Measurements from ENCODE around the gene CHID1. TPM values are rescaled to one million over a fixed set of nuclear protein-coding genes. Genes with fewer than 3 reads are reported as not detected.

The CHID1 gene
- total RNA-seq, 1 donor, result 42.3 TPM

GRCh38 chr11:820655-821511, 89.7 kb downstream of the CHID1 start:
- TF ChIP-seq, protein P1, sequence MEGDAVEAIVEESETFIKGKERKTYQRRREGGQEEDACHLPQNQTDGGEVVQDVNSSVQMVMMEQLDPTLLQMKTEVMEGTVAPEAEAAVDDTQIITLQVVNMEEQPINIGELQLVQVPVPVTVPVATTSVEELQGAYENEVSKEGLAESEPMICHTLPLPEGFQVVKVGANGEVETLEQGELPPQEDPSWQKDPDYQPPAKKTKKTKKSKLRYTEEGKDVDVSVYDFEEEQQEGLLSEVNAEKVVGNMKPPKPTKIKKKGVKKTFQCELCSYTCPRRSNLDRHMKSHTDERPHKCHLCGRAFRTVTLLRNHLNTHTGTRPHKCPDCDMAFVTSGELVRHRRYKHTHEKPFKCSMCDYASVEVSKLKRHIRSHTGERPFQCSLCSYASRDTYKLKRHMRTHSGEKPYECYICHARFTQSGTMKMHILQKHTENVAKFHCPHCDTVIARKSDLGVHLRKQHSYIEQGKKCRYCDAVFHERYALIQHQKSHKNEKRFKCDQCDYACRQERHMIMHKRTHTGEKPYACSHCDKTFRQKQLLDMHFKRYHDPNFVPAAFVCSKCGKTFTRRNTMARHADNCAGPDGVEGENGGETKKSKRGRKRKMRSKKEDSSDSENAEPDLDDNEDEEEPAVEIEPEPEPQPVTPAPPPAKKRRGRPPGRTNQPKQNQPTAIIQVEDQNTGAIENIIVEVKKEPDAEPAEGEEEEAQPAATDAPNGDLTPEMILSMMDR (IDR thresholded peaks at IDR 0.05; ENCODE audit: insufficient read depth, low read depth, low read length), result no peak
- DNase-seq (ENCODE audit: low read depth), result no peak

DNA sequence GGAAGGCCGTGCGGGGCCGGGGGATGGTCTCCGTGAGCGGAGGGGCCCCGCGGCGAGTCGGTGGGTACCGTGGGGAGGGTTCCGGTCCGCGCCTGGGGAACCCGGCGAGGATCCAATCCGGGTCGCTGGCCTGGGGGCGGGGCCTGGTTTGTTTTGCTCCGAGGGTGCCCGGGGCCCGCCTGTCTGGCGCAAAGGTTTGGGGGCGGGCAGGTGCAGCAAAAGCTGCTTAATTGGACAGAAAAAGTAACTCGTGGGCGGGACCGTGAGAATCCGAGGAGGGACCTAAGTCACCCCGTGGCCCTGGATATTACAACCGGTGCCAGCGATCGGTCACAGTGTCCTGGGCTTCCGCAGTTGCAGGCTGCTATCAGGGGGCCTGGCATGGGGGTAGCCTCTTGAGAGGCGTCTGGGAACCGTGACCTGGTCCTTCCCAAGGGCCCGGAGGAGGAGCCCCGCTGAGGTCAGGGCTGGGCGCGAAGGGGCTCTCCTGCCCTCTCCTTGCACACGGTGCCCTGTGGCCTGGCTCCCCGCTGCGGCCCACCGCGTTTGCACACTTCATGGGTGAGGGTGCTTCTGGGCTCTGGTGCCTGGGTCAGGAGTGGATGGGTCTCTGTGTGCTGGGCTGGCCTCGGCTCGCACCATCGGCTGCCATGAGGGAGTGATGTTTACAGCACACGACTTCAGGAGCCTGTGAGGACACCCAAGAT, 90.5 kb downstream of the CHID1 start:
- TF ChIP-seq, protein P1 (IDR thresholded peaks at IDR 0.05; ENCODE audit: insufficient read depth, low read depth, low read length), result no peak
- peak overlapping the region; percentile 70 for H3K4me3 ChIP-seq (ENCODE audit: low read depth, low read length)
- peak; percentile 78 for DNase-seq (ENCODE audit: low read depth)

More at GRCh38 chr11:820655-821511, 89.7 kb downstream of the CHID1 start:
- H3K4me3 ChIP-seq (ENCODE audit: low read depth, low read length), result peak overlapping the region; percentile 70

DNA sequence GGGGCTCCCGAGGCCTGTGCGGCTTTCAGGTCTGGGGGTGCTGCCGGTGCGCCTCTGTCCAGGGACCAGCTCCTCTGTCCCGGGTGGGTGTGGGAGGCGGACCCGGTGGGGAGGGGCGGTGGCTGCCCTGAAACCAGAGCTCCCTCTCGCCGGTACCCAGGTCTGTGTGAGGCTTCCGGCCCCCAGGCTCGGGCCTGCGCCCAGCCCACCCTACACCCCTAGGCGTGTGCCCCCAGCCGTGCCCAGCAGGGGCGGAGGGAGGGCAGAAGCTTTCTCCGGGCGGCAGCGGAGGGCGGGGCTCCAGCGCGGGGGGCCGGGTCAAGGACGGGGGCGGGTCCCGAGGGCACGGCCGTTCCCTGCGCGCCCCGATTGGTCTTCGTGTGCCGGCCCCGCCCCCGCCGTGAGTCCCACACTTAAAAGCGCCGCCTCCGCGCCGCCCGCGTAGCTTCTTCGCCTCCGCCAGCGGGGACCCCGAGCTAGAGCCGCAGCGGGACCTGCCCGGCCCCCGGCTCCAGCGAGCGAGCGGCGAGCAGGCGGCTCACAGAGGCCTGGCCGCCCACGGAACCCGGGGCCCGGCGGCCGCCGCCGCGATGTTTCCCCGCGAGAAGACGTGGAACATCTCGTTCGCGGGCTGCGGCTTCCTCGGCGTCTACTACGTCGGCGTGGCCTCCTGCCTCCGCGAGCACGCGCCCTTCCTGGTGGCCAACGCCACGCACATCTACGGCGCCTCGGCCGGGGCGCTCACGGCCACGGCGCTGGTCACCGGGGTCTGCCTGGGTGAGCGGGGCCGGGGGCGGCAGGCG, 91.3 kb downstream of the CHID1 start:
- DNase-seq (ENCODE audit: low read depth), result peak; percentile 85
- TF ChIP-seq, protein P1 (IDR thresholded peaks at IDR 0.05; ENCODE audit: insufficient read depth, low read depth, low read length), result no peak
- peak overlapping the region; percentile 70 for H3K4me3 ChIP-seq (ENCODE audit: low read depth, low read length)

DNA sequence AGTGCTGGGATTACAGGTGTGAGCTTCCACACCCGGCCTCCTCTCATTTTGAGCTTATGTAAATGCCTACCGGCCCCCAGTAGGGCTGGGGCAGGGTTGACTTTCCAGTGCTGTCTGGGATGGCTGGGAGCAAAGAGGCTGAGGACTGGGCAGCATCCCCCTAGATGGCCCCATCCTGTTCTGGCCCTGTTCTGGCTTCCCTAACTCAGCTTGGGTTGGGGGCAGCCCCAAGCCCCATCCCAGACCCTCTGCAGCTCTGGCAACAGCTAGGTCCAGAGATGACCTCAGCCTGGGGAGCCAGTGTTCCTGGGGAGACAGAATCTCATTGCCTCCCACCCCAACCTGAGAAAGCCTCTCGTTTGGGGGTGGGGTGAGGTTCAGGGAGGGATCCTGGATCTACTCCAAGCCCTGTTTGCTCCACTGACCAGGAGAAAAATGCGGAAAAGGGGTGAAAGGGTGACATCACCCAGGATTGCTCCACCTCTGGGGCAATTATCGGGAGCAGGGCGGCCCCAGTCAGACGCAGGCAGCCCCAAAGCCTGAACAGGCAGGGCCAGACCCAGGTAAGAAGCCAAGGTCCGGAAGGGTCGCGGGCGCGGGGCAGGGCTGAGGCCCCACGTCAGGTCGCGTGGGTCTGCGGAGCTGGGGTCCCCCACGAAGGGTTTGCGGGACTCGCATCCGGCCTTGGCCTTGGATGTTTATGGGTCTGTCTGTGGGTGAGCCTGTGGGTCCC, 92.0 kb downstream of the CHID1 start, which contains the start of gene PNPLA2:
Gene PNPLA2 (plus strand): TSS at position 519 of the 733 bp plus-strand sequence. CDS start 805 bp downstream, outside the sequence.
- TF ChIP-seq, protein P1 (IDR thresholded peaks at IDR 0.05; ENCODE audit: insufficient read depth, low read depth, low read length), result no peak
- peak within 1 kb of the TSS; percentile 70 for H3K4me3 ChIP-seq (ENCODE audit: low read depth, low read length)
- DNase-seq (ENCODE audit: low read depth), result peak; percentile 53

Small RNA genes within 50 kb of the gene (small RNA-seq; reads per million reads assigned to genes)
- gene RNU6-1025P, result not detected

Other genes starting within 250 kb of the CHID1 start
- gene DEAF1, start 215.6 kb downstream of the CHID1 start, total RNA-seq, result 33.7 and 33.8 TPM in 2 replicates
- 13.0 and 16.8 TPM in 2 replicates for gene TMEM80, start 215.0 kb downstream of the CHID1 start, total RNA-seq
- 42.5 and 55.3 TPM in 2 replicates for gene EPS8L2, start 204.6 kb downstream of the CHID1 start, total RNA-seq
- gene TALDO1, start 163.3 kb downstream of the CHID1 start, total RNA-seq, result 142 and 148 TPM in 2 replicates
- gene GATD1, start 133.3 kb downstream of the CHID1 start, total RNA-seq, result 26.3 and 44.8 TPM in 2 replicates
- gene CEND1, start 120.7 kb downstream of the CHID1 start, total RNA-seq, result 0.43 and 0.64 TPM in 2 replicates
- 12.6 and 16.8 TPM in 2 replicates for gene SLC25A22, start 112.5 kb downstream of the CHID1 start, total RNA-seq
- gene PIDD1, start 105.6 kb downstream of the CHID1 start, total RNA-seq, result 5.5 and 7.8 TPM in 2 replicates
- gene RPLP2, start 100.8 kb downstream of the CHID1 start, total RNA-seq, result 220 and 278 TPM in 2 replicates
- gene PNPLA2, start 91.9 kb downstream of the CHID1 start, total RNA-seq, result 23.5 and 28.5 TPM in 2 replicates
- gene CRACR2B, start 82.9 kb downstream of the CHID1 start, total RNA-seq, result 0.43 and 0.97 TPM in 2 replicates
- gene CD151, start 77.9 kb downstream of the CHID1 start, total RNA-seq, result 218 and 295 TPM in 2 replicates
- gene POLR2L, start 68.3 kb downstream of the CHID1 start, total RNA-seq, result 92.4 and 120 TPM in 2 replicates
- 113 and 126 TPM in 2 replicates for gene TSPAN4, start 68.0 kb downstream of the CHID1 start, total RNA-seq
- 45.7 and 53.5 TPM in 2 replicates for gene AP2A2, start 15.1 kb upstream of the CHID1 start, total RNA-seq
- gene MUC6, start 125.9 kb upstream of the CHID1 start, total RNA-seq, result not detected in 2 replicates
- not detected in 2 replicates for gene MUC2, start 164.1 kb upstream of the CHID1 start, total RNA-seq
- not detected in 2 replicates for gene MUC5AC, start 247.1 kb upstream of the CHID1 start, total RNA-seq

All from fibroblast of villous mesenchyme (primary cell).